Astrocyte (in vitro differentiated cells and primary cell): ENCODE results near the gene PECR.

Experiments used
- CTCF ChIP-seq: IDR thresholded peaks from 2 replicates; pipeline ENCODE4 v1.5.1; 2011; ENCODE audit warnings: low read depth, mild to moderate bottlenecking, inconsistent platforms, low read length, moderate library complexity; ENCODE audit not compliant: insufficient read depth
- EZH2 ChIP-seq: IDR thresholded peaks from 2 replicates; pipeline ENCODE4 v1.6.1; 2012; ENCODE audit warnings: mild to moderate bottlenecking, low read length, inconsistent platforms; ENCODE audit not compliant: insufficient read depth

GRCh38 chr2:216001216-216002100, 80.2 kb downstream of the PECR start:
- TF ChIP-seq CTCF (no peak), EZH2 (no peak)
